H1 (cell line): ENCODE measurements around the gene ATP2B3. TPM values are rescaled to one million over a fixed set of nuclear protein-coding genes. Genes with fewer than 3 reads are reported as not detected.

Experiments
- CTCF ChIA-PET: fragments of 300-600 bp; sonication (Branson Sonifier 250); formaldehyde crosslinking; loops from one replicate; lab custom pipeline; 2021; ENCODE audit not compliant: partially characterized antibody; lab: Charles Lee
- POLR2A ChIA-PET: fragments of 300-600 bp; sonication (Branson Sonifier 250); formaldehyde crosslinking; loops from one replicate; lab custom pipeline; 2021; ENCODE audit warnings: inconsistent platforms; ENCODE audit not compliant: partially characterized antibody; lab: Charles Lee
- DNase-seq, 2 experiments: peaks; one replicate each; pipeline versions ENCODE4 v3.0.0 to v3.0.0-alpha.2; 2010 to 2022; ENCODE audit warnings: low spot score in 2 of 2, low read depth in 1 of 2, mixed read lengths in 1 of 2
- FAIRE-seq: peaks from 2 replicates; lab custom pipeline; 2011; peaks lifted over from hg19 to GRCh38; lab: Jason Lieb, UNC
- H2AFZ ChIP-seq: 2 replicates; pipeline ENCODE4 v1.8.1; 2012; ENCODE audit warnings: low read length, inconsistent platforms
- H2AK5ac ChIP-seq: 2 replicates; pipeline ENCODE4 v1.6.1; 2013; ENCODE audit warnings: low read depth, low read length
- H2BK120ac ChIP-seq: replicated peaks from 2 replicates; pipeline ENCODE3; 2013; ENCODE audit warnings: low read depth, low read length, inconsistent platforms
- H2BK12ac ChIP-seq: 2 replicates; pipeline ENCODE4 v1.6.1; 2013; ENCODE audit warnings: low read depth, low read length
- H2BK15ac ChIP-seq: 2 replicates; pipeline ENCODE4 v1.6.1; 2013; ENCODE audit warnings: low read length
- H2BK20ac ChIP-seq: 2 replicates; pipeline ENCODE4 v1.6.1; 2013; ENCODE audit warnings: low read length
- H2BK5ac ChIP-seq: 2 replicates; pipeline ENCODE4 v1.6.1; 2013; ENCODE audit warnings: low read depth, low read length
- H3K14ac ChIP-seq: 2 replicates; pipeline ENCODE4 v1.6.1; 2013; ENCODE audit warnings: inconsistent platforms; ENCODE audit not compliant: insufficient read length
- H3K18ac ChIP-seq: 2 replicates; pipeline ENCODE4 v1.6.1; 2013; ENCODE audit warnings: low read length; ENCODE audit errors: extremely low read depth
- H3K23ac ChIP-seq: 2 replicates; pipeline ENCODE4 v1.6.1; 2013; ENCODE audit warnings: inconsistent platforms; ENCODE audit not compliant: insufficient read length
- H3K23me2 ChIP-seq: 2 replicates; pipeline ENCODE4 v1.6.1; 2013; ENCODE audit warnings: low read depth, low read length
- H3K27ac ChIP-seq: 2 replicates; pipeline ENCODE4 v1.6.1; 2011; ENCODE audit warnings: low read depth, low read length, inconsistent platforms
- H3K27me3 ChIP-seq, 4 experiments: replicated peaks in 1 of 4; 1 replicate in 1 of 4; 2 replicates in 3 of 4; pipeline versions ENCODE4 v1.6.1 to v1.8.1; 2011 to 2013; ENCODE audit warnings: low read length in 3 of 4, mild to moderate bottlenecking in 3 of 4, inconsistent platforms in 2 of 4, mixed read lengths in 2 of 4, moderate library complexity in 1 of 4; ENCODE audit not compliant: control insufficient read depth in 3 of 4, insufficient read depth in 3 of 4; ENCODE audit errors: extremely low read depth in 1 of 4
- H3K36me3 ChIP-seq, 4 experiments: 2 replicates each; pipeline versions ENCODE4 v1.6.1 to v1.8.1; 2011 to 2013; ENCODE audit warnings: mild to moderate bottlenecking in 4 of 4, low read length in 3 of 4, moderate library complexity in 2 of 4, control low read depth in 1 of 4, inconsistent platforms in 1 of 4; ENCODE audit not compliant: insufficient read depth in 4 of 4, control insufficient read depth in 2 of 4
- H3K4ac ChIP-seq: replicated peaks from 2 replicates; pipeline ENCODE3; 2013; ENCODE audit warnings: low read length, low read depth, mixed read lengths, inconsistent platforms; ENCODE audit not compliant: insufficient read length
- H3K4me1 ChIP-seq, 4 experiments: replicated peaks in 1 of 4; 1 replicate in 1 of 4; 2 replicates in 3 of 4; pipeline versions ENCODE4 v1.6.1 to v1.8.1; 2011 to 2013; ENCODE audit warnings: low read length in 3 of 4, inconsistent platforms in 2 of 4, mixed read lengths in 1 of 4; ENCODE audit not compliant: insufficient read depth in 4 of 4, control insufficient read depth in 3 of 4
- H3K4me2 ChIP-seq, 2 experiments: 2 replicates each; pipeline versions ENCODE4 v1.6.1 to v1.8.1; 2011 to 2013; ENCODE audit warnings: low read depth in 2 of 2, low read length in 2 of 2, control low read depth in 1 of 2, inconsistent platforms in 1 of 2, mild to moderate bottlenecking in 1 of 2; ENCODE audit not compliant: insufficient read depth in 1 of 2
- H3K4me3 ChIP-seq, 4 experiments: fragments of 200-600, 300-600 bp in 1 of 4; sonication (generic), shearing (Covaris generic), sonication (Bioruptor Twin) in 1 of 4; 2 replicates each; pipeline versions ENCODE4 v1.5.1 to v1.8.1; 2011 to 2016; ENCODE audit warnings: low read length in 4 of 4, low read depth in 3 of 4, control low read depth in 2 of 4, inconsistent platforms in 2 of 4, mild to moderate bottlenecking in 2 of 4, mixed read lengths in 1 of 4, moderate library complexity in 1 of 4; ENCODE audit not compliant: insufficient read depth in 2 of 4; ENCODE audit errors: extremely low read depth in 1 of 4
- H3K56ac ChIP-seq: replicated peaks from 2 replicates; pipeline ENCODE3; 2013; ENCODE audit warnings: low read depth, mild to moderate bottlenecking, mixed read lengths, low read length, inconsistent platforms; ENCODE audit not compliant: insufficient read length
- H3K79me1 ChIP-seq: 2 replicates; pipeline ENCODE4 v1.6.1; 2013; ENCODE audit warnings: low read depth, low read length, control low read depth
- H3K79me2 ChIP-seq, 2 experiments: 2 replicates each; pipeline versions ENCODE4 v1.6.1 to v1.8.1; 2012 to 2013; ENCODE audit warnings: low read length in 2 of 2, mild to moderate bottlenecking in 2 of 2, inconsistent platforms in 1 of 2; ENCODE audit not compliant: insufficient read depth in 2 of 2, control insufficient read depth in 1 of 2
- H3K9ac ChIP-seq, 4 experiments: replicated peaks in 1 of 4; 1 replicate in 1 of 4; 2 replicates in 3 of 4; pipeline versions ENCODE4 v1.6.1 to v1.8.1; 2011 to 2013; ENCODE audit warnings: low read depth in 3 of 4, low read length in 3 of 4, control low read depth in 2 of 4, mild to moderate bottlenecking in 2 of 4, moderate library complexity in 2 of 4, inconsistent platforms in 1 of 4; ENCODE audit errors: extremely low read depth in 1 of 4
- H3K9me3 ChIP-seq, 2 experiments: 2 replicates each; pipeline versions ENCODE4 v1.6.1 to v1.8.1; 2012 to 2013; ENCODE audit warnings: mild to moderate bottlenecking in 2 of 2, moderate library complexity in 2 of 2, control low read depth in 1 of 2, inconsistent platforms in 1 of 2, low read depth in 1 of 2, low read length in 1 of 2, mixed read lengths in 1 of 2; ENCODE audit not compliant: insufficient read depth in 2 of 2
- H4K20me1 ChIP-seq, 2 experiments: replicated peaks in 1 of 2; 2 replicates each; pipeline versions ENCODE3 to v1.8.1; 2011 to 2013; ENCODE audit warnings: inconsistent platforms in 2 of 2, low read length in 2 of 2, mild to moderate bottlenecking in 1 of 2; ENCODE audit not compliant: insufficient read depth in 2 of 2, control insufficient read depth in 1 of 2
- H4K5ac ChIP-seq: 2 replicates; pipeline ENCODE4 v1.6.1; 2013; ENCODE audit warnings: low read length, low read depth, mixed read lengths, inconsistent platforms; ENCODE audit not compliant: insufficient read length
- H4K8ac ChIP-seq: 2 replicates; pipeline ENCODE4 v1.8.0; 2013; ENCODE audit warnings: mild to moderate bottlenecking, moderate library complexity, low read length, inconsistent platforms; ENCODE audit not compliant: insufficient read depth; ENCODE audit errors: extremely low read depth
- H4K91ac ChIP-seq: replicated peaks from 2 replicates; pipeline ENCODE3; 2013; ENCODE audit warnings: low read length, mixed read lengths, inconsistent platforms; ENCODE audit not compliant: insufficient read length
- HDAC6 ChIP-seq: IDR thresholded peaks from one replicate; pipeline ENCODE4 v1.7.1; 2012; ENCODE audit warnings: low read depth, mild to moderate bottlenecking, inconsistent platforms, low read length, moderate library complexity
- WGBS, 2 experiments: shearing (Covaris generic) in 1 of 2; methylation state at CpG; one replicate each; pipeline versions ENCODE4 v1.1.6 to v1.1.7; 2013 to 2015; ENCODE audit warnings: low lambda C conversion rate in 2 of 2, mixed read lengths in 2 of 2, inconsistent platforms in 1 of 2, low coverage in 1 of 2, missing lambda C conversion rate in 1 of 2; ENCODE audit not compliant: insufficient replicate concordance in 2 of 2, insufficient coverage in 1 of 2, insufficient read length in 1 of 2; ENCODE audit errors: extremely low coverage in 1 of 2, missing lambda C conversion rate in 1 of 2; 5-methylcytosine and 5-hydroxymethylcytosine counted together
- polyA plus RNA-seq, 7 experiments: library from polyadenylated mRNA; depleted of rRNA in 3 of 7; stranded (reverse) in 5 of 7; unstranded in 2 of 7; fragments of >200 nt in 5 of 7; fragments of 200-250 nt in 2 of 7; gene quantifications; 1 replicate in 5 of 7; 2 replicates in 1 of 7; 4 replicates in 1 of 7; pipeline versions ENCODE4 v1.2.1 to v1.2.3, GENCODE V29; 2011 to 2013; ENCODE audit warnings: missing spikeins in 2 of 7, mixed read lengths in 2 of 7
- total RNA-seq: library from RNA; stranded (reverse); fragmentation: NEBNext Ultra II Directional; extraction: Animal tissue kit (Norgen Biotek cat#: 25700); gene quantifications from 2 replicates; pipeline ENCODE4 v1.2.1, GENCODE V29; 2021

ATP2B3 gene
- total and polyA plus RNA-seq, 2 of the 8 experiments (the other 6 are each of a cell fraction or from before 2014, with no cell fraction given), result 0.14 to 0.19 TPM

DNA sequence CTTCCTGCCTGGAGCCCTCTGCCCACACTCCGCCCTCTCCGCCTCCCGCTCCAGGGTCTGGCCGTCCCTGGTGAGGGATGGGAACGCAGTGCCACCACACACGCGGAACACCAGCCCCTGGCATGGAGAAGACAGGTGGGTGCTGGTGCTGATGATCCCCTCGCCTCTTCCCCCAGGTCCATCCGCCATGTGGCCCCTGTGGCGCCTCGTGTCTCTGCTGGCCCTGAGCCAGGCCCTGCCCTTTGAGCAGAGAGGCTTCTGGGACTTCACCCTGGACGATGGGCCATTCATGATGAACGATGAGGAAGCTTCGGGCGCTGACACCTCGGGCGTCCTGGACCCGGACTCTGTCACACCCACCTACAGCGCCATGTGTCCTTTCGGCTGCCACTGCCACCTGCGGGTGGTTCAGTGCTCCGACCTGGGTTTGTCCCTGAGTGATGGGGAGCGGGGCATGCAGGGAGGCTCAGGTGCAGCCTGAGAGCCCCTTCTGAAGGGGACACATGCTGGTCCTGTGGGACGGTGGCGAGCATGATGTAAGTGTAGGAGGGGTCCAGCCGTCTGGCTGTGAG is 12.9 kb upstream of the ATP2B3 start:
- Histone ChIP-seq H2BK20ac (no peak overlapping the region), H4K5ac (no peak overlapping the region), H3K4me3 (no peak overlapping the region), H3K18ac (no peak overlapping the region), H3K14ac (no peak overlapping the region), H3K9me3 (no peaks in the 10 kb centered on the region), H3K4me1 (peaks cover 0 to 1% (median 0%) of the 10 kb centered on the region in 4 experiments; a peak in 2 of 7 replicates), H4K91ac (no peak overlapping the region), H3K23me2 (peaks cover 2% of the 10 kb centered on the region; the same call in 1 of the 2 replicates), H3K56ac (no peak overlapping the region), H3K4ac (no peak overlapping the region), H3K23ac (no peak overlapping the region), H4K20me1 (peaks cover 0 to 4% of the 10 kb centered on the region in 2 experiments), H2BK12ac (no peak overlapping the region), H3K4me2 (no peak overlapping the region), H3K36me3 (no peaks in the 10 kb centered on the region), H2BK15ac (no peak overlapping the region), H3K9ac (no peak overlapping the region), H3K27me3 (no peaks in the 10 kb centered on the region), H2BK5ac (no peak overlapping the region), H2BK120ac (no peak overlapping the region), H3K79me1 (no peaks in the 10 kb centered on the region), H3K27ac (no peak overlapping the region), H3K79me2 (no peaks in the 10 kb centered on the region), H2AK5ac (no peak overlapping the region), H4K8ac (no peak overlapping the region), H2AFZ (no peak overlapping the region)
- DNase-seq (no peak), FAIRE-seq (no peak)
- ChIA-PET CTCF (interaction anchor here (1.4 to 8.5 kb wide), 3 partner anchors 11 to 34 kb away, joined by 3 to 84 read pairs (median 50); partner anchors contain the start of genes BGN and HAUS7), POLR2A (no interaction called here)
- 86% methylated on average over 5 of the region's 26 CpGs; no CpG with 5 or more reads in 1 of the 2 experiments for WGBS, 2 experiments
- TF ChIP-seq HDAC6, result no peak
